DMS114 treated with DMSO at 0.1 percent for 48 hours (cell line): ENCODE data around the gene CYBA.
"Not testable (repeated sequence)": the region's sequence is repeated elsewhere in the genome, so short reads cannot be mapped to it uniquely, and the experiment has no call there.

Experiments
- DNase-seq: peaks from one replicate; lab custom pipeline; 2025; ENCODE audit not compliant: unreplicated experiment; lab: John Stamatoyannopoulos, UW

Gene CYBA

DNA sequence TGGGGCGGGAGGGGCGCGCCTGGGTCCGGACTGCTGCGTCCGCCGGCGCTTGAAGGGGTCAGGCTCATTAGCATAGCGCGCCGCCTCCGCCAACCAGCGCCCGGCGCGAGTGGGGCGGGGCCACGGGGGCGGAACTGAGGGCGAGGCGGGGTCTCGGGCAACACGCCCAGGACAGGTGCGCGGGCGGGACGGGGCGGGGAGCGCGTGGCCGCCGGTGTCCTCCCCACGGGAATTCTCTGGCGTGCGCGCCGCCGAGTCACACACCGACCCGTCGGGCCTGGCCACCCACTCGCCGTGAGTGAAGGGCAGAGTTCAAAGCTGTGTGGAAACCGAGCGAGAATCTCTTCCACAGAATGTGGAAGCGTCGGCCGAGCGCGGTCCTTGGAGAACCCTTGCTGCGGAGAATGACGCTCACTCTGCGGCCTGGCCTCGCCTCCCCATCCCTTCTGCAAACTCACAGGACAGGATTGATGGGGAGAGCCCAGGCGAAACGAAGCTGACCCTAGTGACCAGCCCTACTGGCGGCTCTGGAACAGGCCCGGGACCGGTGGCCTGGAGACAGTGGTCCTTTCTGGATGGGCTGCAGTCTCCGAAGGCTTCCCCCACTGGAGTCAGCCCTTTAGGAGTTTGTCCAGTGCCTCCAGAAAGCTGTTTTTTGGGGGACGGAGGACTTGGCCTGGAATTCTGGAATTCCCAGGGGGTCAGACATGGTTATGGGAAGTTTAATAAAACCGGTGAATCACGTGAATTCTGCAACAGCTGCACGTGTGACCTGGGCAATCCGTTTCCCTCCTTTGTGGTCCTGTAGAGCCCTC lies 35.8 kb upstream of the CYBA start, which contains the start of gene SNAI3:
Gene SNAI3, minus strand, starts transcription at position 69 of the 815 bp plus-strand sequence. CDS start 101 bp downstream, outside the sequence.
- DNase-seq = peak; percentile 35

- DNase-seq = no peak
Observed at GRCh38 chr16:88686062-88686438, 35.2 kb upstream of the CYBA start.

DNA sequence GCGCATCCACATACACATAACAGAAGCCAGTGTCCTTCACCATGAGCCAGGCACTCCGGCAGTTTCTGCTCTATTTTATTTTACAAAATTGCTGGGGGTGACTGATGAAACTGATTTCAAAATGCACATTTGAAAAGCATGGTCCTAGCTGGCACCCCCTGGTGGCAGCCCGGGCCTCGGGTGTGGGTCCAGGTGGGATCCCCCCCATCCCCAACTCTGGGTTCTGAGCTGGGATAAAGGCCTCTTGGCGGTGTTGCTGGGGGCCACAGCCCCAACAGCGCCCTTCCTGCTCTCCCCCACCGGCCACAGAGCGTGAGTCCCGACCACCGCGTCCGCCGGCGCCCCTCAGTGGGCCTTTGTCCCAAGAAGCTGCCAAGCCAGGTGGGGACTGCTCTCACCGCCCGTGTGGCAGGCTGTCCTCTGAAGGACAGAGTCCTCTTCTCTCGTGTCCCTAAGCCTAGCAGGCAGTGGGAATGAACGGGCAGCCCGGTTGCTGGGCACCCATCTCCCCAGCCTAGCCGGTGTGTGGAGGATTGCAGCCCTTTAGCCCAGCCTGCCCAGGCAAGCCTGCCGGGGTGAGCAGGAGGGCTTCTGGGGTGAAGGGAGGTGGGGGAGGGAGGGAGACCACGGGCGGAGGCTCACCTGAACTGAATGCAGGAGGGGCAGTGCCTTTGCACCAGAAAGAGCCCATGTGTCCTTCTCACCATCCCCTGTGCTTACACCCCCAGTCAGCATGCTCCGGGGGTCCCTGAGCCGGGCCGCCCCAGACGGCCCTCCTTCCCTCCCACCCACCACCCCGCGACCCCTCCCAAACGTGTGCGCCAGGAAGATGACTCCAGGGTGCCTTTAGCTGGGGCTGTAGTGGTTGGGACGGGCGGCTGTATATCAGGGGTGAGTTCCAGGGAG lies 34.6 kb upstream of the CYBA start:
- no peak for DNase-seq

GRCh38 chr16:88684569-88685155 lies 33.8 kb upstream of the CYBA start:
- no peak for DNase-seq

GRCh38 chr16:88681709-88682451 lies 31.0 kb upstream of the CYBA start:
- no peak for DNase-seq

GRCh38 chr16:88681084-88681680 lies 30.3 kb upstream of the CYBA start:
- no peak for DNase-seq

GRCh38 chr16:88680554-88681083 lies 29.8 kb upstream of the CYBA start:
- DNase-seq = no peak

GRCh38 chr16:88678224-88678979 lies 27.5 kb upstream of the CYBA start:
- DNase-seq = no peak

- no peak for DNase-seq
Observed at GRCh38 chr16:88677721-88678120, 26.9 kb upstream of the CYBA start.

- no peak for DNase-seq
Observed at GRCh38 chr16:88676502-88677242, 25.8 kb upstream of the CYBA start.

GRCh38 chr16:88673716-88674379 lies 23.0 kb upstream of the CYBA start:
- no peak for DNase-seq

- no peak for DNase-seq
Observed at GRCh38 chr16:88672776-88673175, 21.9 kb upstream of the CYBA start.

- DNase-seq = no peak
Observed at GRCh38 chr16:88671806-88672205, 21.0 kb upstream of the CYBA start.

- no peak for DNase-seq
Observed at GRCh38 chr16:88669980-88670379, 19.1 kb upstream of the CYBA start.

GRCh38 chr16:88669493-88669892 lies 18.6 kb upstream of the CYBA start:
- not testable (repeated sequence) for DNase-seq

- DNase-seq = no peak
Observed at GRCh38 chr16:88667461-88667860, 16.6 kb upstream of the CYBA start.

GRCh38 chr16:88665570-88665969 lies 14.7 kb upstream of the CYBA start:
- no peak for DNase-seq

GRCh38 chr16:88665148-88665547 lies 14.3 kb upstream of the CYBA start:
- no peak for DNase-seq
